ENCODE results near the gene C16orf82.
"Not testable (repeated sequence)": the region's sequence is repeated elsewhere in the genome, so short reads cannot be mapped to it uniquely, and the experiment has no call there.

C16orf82 gene

DNA sequence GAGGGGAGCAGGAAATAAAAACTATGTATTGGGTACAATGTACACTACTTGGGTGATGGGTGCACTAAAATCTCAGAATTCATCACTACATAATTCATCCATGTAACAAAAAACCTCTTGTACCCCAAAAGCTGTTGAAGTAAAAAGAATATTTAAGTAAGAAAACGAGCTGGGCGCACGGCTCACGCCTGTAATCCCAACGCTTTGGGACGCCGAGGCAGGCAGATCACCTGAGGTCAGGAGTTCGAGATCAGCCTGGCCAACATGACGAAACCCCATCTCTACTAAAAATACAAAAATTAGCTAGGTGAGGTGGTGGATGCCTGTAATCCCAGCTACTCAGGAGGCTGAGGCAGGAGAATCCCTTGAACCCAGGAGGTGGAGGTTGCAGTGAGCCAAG is 19.3 kb downstream of the C16orf82 start:
- not testable (repeated sequence) for DNase-seq (ENCODE audit: extremely low read depth in 1 of 2, low read depth in 1 of 2)

- DNase-seq (ENCODE audit: extremely low read depth in 1 of 2, low read depth in 1 of 2): no peak
These were observed 21.5 kb downstream of the C16orf82 start for GRCh38 chr16:27088216-27088615.

GRCh38 chr16:27096375-27096774 is 29.6 kb downstream of the C16orf82 start:
- no peak for DNase-seq (ENCODE audit: extremely low read depth in 1 of 2, low read depth in 1 of 2)

- no peak for DNase-seq (ENCODE audit: extremely low read depth in 1 of 2, low read depth in 1 of 2)
These were observed 31.1 kb downstream of the C16orf82 start for GRCh38 chr16:27097800-27098230.

DNA sequence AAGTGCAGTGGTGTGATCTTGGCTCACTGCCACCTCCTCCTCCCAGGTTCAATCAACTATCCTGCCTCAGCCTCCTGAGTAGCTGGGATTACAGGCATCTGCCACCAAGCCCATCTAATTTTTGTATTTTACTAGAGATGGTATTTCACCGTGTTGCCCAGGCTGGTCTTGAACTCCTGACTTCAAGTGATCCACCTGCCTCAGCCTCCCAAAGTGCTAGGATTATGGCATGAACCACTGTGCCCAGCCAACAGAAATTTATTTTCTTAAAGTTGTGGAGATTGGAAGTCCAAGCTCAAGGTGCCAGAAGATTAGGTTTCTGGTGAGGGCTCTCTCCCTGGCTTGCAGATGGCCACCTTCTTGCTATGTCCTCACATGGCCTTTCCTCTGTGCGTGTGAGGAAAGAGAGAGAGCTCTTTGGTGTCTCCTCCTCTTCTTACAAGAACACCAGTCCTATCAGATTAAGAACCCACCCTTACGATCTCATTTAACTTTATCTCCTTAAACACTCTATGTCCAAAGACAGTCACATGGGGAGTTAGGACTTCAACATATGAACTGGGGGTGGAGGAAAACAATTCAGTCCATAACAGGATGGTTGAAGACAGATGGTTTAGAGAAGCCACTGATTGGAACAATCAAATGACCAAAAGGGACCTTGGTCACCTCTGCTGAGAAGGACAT is 31.8 kb downstream of the C16orf82 start:
- no peak for DNase-seq (ENCODE audit: extremely low read depth in 1 of 2, low read depth in 1 of 2)

DNA sequence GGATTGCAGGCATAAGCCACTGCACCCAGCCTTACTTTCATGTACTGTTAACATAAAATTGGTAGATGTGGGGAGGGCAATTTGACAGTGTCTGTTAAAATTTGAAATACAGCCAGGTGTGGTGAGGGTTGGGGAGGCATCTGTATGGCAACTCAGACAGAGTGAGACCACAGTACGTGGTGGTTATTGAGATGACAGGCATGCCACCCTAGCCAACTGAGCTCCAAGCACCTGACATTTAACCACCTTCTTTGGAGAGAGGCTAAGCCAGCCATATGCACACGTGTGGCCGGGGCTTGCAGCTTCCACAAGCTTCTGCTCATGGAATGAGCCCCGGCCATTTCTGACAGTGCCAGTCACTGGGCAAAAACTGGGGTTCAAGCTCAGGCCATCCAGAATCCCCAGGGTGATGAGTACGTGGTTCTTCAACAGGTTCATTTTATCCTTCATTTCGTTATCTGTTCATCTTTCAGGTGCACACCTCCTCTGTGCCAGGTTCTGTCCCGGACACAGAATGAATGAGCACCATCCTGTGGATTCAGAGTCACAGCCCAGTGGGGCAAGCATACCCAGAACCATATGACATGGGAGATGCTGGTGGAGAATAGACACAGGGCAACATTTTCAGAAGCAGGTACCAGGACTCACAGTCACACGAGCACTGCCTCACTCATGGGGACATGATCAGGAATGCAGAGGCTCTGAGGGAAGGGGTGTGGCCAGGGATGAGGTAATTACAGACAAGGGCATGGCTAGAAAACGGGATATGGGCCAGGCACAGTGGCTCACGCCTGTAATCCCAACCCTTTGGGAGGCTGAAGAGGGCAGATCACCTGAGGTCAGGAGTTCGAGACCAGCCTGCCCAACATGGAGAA is 36.2 kb downstream of the C16orf82 start:
- DNase-seq (ENCODE audit: extremely low read depth in 1 of 2, low read depth in 1 of 2): no peak

GRCh38 chr16:27103954-27104353 is 37.2 kb downstream of the C16orf82 start:
- DNase-seq (ENCODE audit: extremely low read depth in 1 of 2, low read depth in 1 of 2): no peak

GRCh38 chr16:27106305-27106704 is 39.6 kb downstream of the C16orf82 start:
- DNase-seq (ENCODE audit: extremely low read depth in 1 of 2, low read depth in 1 of 2): no peak

DNA sequence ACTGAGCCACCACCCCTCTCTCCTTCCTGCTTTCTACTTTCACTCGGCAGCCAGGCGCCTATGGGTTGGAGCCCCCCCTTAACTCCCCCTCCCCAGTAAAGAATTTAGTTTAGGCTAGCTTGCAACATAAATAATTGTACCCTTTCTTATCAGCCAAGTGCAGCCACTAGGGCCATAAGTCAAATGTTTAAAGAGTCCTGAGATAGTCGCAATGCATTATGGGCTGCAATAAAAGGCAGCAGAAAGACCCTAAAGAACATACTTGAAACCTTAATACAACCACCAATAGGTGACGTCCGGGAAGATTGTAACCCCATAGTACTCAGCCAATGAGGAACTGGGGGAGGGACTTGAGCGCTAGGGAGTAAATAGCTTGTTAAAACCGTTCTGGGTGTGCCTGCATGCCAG is 40.5 kb downstream of the C16orf82 start:
- no peak for DNase-seq (ENCODE audit: extremely low read depth in 1 of 2, low read depth in 1 of 2)

DNA sequence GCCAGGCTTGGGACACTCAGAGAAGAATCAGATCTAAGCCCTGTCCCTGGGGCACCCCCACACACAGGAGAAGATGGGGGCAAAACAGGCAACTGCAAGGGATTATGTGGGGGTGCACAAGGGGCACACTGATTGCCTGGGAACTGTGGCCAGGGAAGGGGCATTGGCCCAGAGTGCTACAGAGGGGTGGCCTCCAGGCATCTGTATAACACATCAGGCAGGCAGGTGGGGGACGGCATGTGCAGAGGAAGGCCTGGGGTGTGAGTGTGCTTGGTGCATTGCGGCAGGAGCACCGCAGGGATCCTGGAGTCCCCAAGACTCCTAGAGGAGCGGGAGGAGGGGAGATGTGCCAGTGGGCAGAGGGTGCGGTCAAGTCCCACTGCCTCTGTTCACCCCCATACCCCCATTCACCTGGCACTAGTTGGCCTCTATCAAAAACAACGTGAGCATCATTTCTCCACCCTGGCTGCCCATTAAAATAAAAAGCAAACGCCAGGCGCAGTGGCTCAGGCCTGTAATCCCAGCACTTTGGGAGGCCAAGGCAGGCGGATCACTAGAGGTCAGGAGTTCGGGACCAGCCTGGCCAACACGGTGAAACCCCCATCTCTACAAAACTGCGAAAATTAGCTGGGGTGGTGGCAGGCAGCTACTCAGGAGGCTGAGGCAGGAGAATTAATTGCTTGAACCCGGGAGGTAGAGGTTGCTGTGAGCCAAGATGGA is 41.5 kb downstream of the C16orf82 start:
- no peak for DNase-seq (ENCODE audit: extremely low read depth in 1 of 2, low read depth in 1 of 2)

- DNase-seq (ENCODE audit: extremely low read depth in 1 of 2, low read depth in 1 of 2): no peak
These were observed 42.3 kb downstream of the C16orf82 start for GRCh38 chr16:27108826-27109665.

- peak; percentile 43 to 74 for DNase-seq (ENCODE audit: extremely low read depth in 1 of 2, low read depth in 1 of 2)
These were observed 43.2 kb downstream of the C16orf82 start for GRCh38 chr16:27109666-27110523.

- no peak for DNase-seq (ENCODE audit: extremely low read depth in 1 of 2, low read depth in 1 of 2)
These were observed 43.8 kb downstream of the C16orf82 start for GRCh38 chr16:27110524-27110896.

DNA sequence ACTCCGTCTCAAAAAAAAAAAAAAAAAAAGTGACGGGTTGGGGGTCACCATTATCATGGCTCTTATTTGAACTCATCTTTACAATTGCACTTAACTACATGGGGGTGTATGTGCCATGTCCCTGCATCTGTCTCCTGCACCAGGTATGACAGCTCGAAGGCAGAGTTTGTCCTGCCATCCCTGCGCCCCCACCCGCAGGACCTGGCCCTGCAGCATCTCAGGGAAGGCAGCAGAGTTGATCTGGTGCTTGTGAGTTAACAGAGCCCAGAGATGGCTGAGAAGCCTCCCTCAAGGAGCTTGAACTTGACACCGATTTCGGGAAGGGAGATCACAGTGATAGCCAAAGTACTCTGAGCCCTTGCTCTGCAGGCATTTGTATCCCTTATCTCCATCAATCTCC is 44.8 kb downstream of the C16orf82 start:
- no peak for DNase-seq (ENCODE audit: extremely low read depth in 1 of 2, low read depth in 1 of 2)

DNA sequence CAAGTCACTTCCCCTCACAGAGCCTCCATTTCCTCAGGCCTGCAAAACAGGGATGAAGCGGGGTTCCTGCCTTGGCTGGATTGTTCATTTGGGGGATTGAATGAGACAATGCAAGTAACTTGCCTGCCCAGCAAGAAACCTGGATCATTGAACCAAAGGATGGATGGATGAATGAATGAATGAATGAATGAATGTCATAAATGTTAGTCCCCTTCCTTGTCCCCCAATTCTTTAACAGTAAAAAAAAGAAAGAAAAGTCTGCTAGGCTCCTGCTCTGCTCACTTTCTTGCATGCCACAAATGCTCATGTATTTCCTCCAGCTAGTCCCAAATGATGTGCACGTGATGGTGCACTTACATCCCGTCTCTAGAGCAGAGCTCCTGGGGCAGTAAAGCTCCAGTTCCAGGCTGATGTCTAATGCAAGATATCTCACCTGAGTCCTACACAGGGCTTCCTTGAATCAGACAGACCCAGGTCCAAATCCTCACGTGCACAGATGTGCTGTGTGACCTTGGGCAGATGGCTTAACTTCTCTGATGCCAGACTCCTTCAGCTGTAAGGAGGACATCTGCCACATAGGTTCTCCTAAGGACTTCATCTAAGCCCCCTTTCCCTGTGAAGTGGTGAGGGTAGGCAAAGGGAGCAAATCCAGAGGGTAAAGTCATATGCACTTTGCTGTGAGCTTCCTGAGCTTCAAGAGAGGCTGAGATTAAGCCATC is 45.5 kb downstream of the C16orf82 start:
- no peak for DNase-seq (ENCODE audit: extremely low read depth in 1 of 2, low read depth in 1 of 2)

DNA sequence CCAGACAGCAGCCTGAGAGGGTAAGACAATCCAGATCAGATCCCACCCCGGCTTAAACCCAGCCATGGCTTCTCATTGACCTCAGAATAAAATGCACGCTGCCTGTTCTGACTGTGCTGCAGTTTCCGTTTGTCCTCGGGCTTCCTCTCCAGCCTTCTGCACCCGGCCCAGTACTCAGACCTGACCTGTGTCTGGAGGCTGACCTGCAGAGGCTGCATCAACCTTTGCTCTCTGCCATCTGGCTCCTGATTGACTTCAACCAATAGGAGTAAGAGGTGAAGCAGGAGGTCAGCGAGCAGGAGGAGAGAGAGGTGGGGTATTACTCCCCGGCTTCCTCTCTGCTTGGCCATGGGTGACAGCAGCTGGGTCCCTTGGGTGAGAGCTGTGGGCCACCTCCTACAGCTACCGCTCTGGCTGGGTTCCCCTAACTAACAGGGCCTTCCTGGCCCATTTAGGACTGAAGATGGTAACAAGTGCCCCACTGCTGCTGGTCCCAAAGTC is 46.7 kb downstream of the C16orf82 start:
- DNase-seq (ENCODE audit: extremely low read depth in 1 of 2, low read depth in 1 of 2): no peak

DNA sequence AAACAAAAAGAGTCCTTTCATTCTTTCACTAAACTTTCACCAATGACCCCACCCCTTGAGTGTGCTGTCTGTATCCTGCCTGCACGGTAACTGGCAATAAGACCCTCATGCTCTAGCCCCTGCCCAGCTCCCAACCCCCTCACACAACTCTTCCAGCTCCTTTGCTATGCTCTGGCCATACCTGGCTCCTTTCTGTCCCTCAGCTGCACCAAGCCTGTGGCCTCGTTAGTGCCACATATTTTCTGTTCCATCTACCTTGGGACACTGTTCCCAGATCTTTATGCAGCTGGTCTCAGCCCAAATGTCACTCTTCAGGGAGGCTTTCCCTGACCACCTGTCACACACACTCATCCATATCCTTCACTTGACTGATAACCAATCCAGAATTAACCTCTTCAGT is 47.3 kb downstream of the C16orf82 start:
- no peak for DNase-seq (ENCODE audit: extremely low read depth in 1 of 2, low read depth in 1 of 2)

DNA sequence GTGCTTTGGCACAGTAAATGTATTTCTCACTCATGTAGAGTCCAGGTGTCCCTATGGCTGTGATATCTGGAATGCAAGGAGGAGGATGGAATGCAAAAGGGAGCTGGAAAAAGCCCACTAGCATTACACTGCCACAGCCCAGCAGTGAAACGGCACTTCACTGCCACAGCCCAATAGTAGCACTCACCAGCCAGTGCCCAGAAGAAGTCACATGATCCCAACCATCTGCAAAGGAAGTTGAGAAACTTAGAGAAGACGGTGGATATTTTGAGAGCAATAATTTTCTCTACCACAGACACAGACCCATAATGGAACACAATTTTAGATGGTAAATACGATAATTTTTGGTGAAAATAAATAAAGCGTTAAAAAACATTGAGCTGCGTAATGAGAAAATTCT is 51.8 kb downstream of the C16orf82 start:
- no peak for DNase-seq (ENCODE audit: extremely low read depth in 1 of 2, low read depth in 1 of 2)

Measured in stimulated activated CD8-positive, alpha-beta memory T cell treated with anti-CD3 and anti-CD28 coated beads, Interleukin-7, amount 100 ng/mL, for 48 hours (primary cell).